Gastrocnemius medialis (tissue), 4 donors: ENCODE results near the gene ATP10A. TPM values are rescaled to one million over a fixed set of nuclear protein-coding genes. Genes with fewer than 3 reads are reported as not detected.

Source experiments
- ATAC-seq, 2 donors: fragments of 150-250 bp; one replicate each; pipeline ENCODE4 v1.9.1; 2016
- DNase-seq, 2 donors: peaks; one replicate each; pipeline ENCODE4 v3.0.0-alpha.2; 2019
- H3K27ac ChIP-seq, 4 donors: fragments of 200-600 bp; sonication (generic); 1 replicate in 1 of 4; 2 replicates in 3 of 4; pipeline ENCODE4 v1.5.1; 2016 to 2018; ENCODE audit warnings: mild to moderate bottlenecking in 2 of 4, moderate library complexity in 1 of 4
- H3K27me3 ChIP-seq, 3 donors: fragments of 200-600 bp; sonication (generic) in 2 of 3; 1 replicate in 1 of 3; 2 replicates in 2 of 3; pipeline versions ENCODE4 v1.5.1 to v1.6.0; 2016 to 2019; ENCODE audit warnings: mild to moderate bottlenecking in 1 of 3, moderate library complexity in 1 of 3
- H3K36me3 ChIP-seq, 2 donors: fragments of 200-600 bp; sonication (generic) in 1 of 2; one replicate each; pipeline ENCODE4 v1.5.1; 2017 to 2018
- H3K4me1 ChIP-seq, 2 donors: fragments of 200-600 bp; sonication (generic) in 1 of 2; one replicate each; pipeline ENCODE4 v1.5.1; 2016 to 2017; ENCODE audit warnings: mild to moderate bottlenecking in 2 of 2
- H3K4me3 ChIP-seq, 4 donors: fragments of 200-600 bp; sonication (generic) in 3 of 4; 1 replicate in 1 of 4; 2 replicates in 3 of 4; pipeline ENCODE4 v1.5.1; 2016 to 2019; ENCODE audit warnings: mild to moderate bottlenecking in 2 of 4
- H3K9me3 ChIP-seq, 3 donors: fragments of 200-600 bp; sonication (generic) in 2 of 3; 1 replicate in 1 of 3; 2 replicates in 2 of 3; pipeline ENCODE4 v1.5.1; 2016 to 2019
- POLR2A ChIP-seq, 2 donors: fragments of 450-650 bp; IDR thresholded peaks; one replicate each; pipeline ENCODE4 v1.6.1; 2017; ENCODE audit warnings: antibody characterized with exemption in 2 of 2, mild to moderate bottlenecking in 2 of 2, moderate library complexity in 2 of 2
- in situ Hi-C, 4 donors: fragments of 200-750 bp; cut with MboI; loops; one replicate each; pipeline versions ENCODE4 v1.15.0 to v1.8.0; 2017; ENCODE audit warnings: low sequenced_read_pairs in 4 of 4
- intact Hi-C: fragments of 100-400 bp; cut with DNase I; formaldehyde crosslinking; loops from one replicate; pipeline ENCODE4 v1.15.1; 2023; ENCODE audit warnings: low total_unique reads
- total RNA-seq, 4 donors: library from RNA; depleted of rRNA; stranded (reverse); fragments of >200 nt; gene quantifications; one replicate each; pipeline versions ENCODE4 v1.1.0 to v1.2.3, GENCODE V29; 2016
- TF ChIP-seq, protein P1 (sequence below), 5 experiments: fragments of 450-650 bp in 3 of 5; fragments of 200-600 bp in 2 of 5; sonication (generic) in 2 of 5; IDR thresholded peaks in 4 of 5; conservative IDR thresholded peaks in 1 of 5; 1 replicate in 4 of 5; 2 replicates in 1 of 5; pipeline ENCODE4 v1.5.1; 2016 to 2019; ENCODE audit warnings: antibody characterized with exemption in 5 of 5, mild to moderate bottlenecking in 3 of 5, moderate library complexity in 3 of 5

Gene ATP10A, protein sequence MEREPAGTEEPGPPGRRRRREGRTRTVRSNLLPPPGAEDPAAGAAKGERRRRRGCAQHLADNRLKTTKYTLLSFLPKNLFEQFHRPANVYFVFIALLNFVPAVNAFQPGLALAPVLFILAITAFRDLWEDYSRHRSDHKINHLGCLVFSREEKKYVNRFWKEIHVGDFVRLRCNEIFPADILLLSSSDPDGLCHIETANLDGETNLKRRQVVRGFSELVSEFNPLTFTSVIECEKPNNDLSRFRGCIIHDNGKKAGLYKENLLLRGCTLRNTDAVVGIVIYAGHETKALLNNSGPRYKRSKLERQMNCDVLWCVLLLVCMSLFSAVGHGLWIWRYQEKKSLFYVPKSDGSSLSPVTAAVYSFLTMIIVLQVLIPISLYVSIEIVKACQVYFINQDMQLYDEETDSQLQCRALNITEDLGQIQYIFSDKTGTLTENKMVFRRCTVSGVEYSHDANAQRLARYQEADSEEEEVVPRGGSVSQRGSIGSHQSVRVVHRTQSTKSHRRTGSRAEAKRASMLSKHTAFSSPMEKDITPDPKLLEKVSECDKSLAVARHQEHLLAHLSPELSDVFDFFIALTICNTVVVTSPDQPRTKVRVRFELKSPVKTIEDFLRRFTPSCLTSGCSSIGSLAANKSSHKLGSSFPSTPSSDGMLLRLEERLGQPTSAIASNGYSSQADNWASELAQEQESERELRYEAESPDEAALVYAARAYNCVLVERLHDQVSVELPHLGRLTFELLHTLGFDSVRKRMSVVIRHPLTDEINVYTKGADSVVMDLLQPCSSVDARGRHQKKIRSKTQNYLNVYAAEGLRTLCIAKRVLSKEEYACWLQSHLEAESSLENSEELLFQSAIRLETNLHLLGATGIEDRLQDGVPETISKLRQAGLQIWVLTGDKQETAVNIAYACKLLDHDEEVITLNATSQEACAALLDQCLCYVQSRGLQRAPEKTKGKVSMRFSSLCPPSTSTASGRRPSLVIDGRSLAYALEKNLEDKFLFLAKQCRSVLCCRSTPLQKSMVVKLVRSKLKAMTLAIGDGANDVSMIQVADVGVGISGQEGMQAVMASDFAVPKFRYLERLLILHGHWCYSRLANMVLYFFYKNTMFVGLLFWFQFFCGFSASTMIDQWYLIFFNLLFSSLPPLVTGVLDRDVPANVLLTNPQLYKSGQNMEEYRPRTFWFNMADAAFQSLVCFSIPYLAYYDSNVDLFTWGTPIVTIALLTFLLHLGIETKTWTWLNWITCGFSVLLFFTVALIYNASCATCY (N-terminal part only)
- under 1 TPM; 0.36 to 0.56 (median 0.47) TPM for total RNA-seq

DNA sequence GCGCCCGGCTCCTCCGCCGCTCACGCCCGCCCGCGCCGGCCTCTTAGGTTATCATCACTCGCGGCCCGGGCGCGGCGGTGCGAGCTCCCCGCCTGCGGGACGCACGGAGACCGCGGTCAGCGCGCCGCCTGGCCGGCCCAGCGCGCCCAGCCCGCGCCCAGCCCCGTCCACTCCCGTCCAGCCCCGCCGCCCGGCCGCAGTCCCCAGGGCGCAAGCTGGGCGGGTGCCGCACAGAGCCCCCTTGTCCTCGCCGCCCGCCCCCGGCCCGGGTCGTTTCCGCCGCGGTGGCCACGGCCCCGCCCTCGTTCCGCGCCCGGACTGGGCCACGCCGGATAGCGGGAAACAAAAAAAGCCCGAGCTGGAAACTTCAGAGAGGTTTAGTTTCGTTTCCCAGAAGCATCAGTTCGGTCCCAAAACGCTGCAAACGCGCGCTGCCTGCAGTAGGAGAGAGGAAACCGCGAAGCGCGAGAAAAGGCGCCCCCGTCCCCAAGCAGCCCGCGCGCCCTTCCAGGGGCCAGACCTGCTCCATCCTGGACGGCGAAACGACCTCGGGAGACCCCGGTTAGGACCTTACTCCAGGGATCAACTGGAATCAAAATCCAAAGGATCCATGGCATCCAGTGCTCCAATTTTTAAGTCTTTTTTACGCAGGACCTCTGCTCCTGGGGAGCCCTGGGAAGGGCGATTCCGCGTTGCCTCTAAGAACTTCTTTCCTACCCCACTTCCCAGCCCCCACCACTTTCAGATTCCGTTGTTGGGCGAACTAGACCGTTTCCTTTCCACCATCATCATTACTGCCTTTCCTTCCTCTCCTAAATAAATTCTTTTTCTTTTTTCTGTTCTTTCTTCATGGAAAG is at the start of gene ATP10A:
ATP10A (minus strand) TSS at position 217 of the 857 bp plus-strand sequence. CDS start 231 bp downstream, outside the sequence.
- DNase-seq (no peak), ATAC-seq (no peak)
- Histone ChIP-seq H3K9me3 (no peaks in the 10 kb centered on the region), H3K4me3 (peak within 1 kb of the TSS; percentile 53 to 70 (median 54)), H3K27ac (peak within 1 kb of the TSS in 1 of 4 donors; percentile 7), H3K36me3 (no peaks in the 10 kb centered on the region), H3K27me3 (peaks cover 0 to 17% (median 15%) of the 10 kb centered on the region in 3 donors), H3K4me1 (peaks cover 7 to 9% of the 10 kb centered on the region in 2 donors)
- no peak for TF ChIP-seq POLR2A (IDR thresholded peaks at IDR 0.05)
- TF ChIP-seq, protein P1, sequence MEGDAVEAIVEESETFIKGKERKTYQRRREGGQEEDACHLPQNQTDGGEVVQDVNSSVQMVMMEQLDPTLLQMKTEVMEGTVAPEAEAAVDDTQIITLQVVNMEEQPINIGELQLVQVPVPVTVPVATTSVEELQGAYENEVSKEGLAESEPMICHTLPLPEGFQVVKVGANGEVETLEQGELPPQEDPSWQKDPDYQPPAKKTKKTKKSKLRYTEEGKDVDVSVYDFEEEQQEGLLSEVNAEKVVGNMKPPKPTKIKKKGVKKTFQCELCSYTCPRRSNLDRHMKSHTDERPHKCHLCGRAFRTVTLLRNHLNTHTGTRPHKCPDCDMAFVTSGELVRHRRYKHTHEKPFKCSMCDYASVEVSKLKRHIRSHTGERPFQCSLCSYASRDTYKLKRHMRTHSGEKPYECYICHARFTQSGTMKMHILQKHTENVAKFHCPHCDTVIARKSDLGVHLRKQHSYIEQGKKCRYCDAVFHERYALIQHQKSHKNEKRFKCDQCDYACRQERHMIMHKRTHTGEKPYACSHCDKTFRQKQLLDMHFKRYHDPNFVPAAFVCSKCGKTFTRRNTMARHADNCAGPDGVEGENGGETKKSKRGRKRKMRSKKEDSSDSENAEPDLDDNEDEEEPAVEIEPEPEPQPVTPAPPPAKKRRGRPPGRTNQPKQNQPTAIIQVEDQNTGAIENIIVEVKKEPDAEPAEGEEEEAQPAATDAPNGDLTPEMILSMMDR (IDR thresholded peaks at IDR 0.05 in 4 of 5, conservative IDR thresholded peaks at IDR 0.05 in 1 of 5), result no peak
- in situ Hi-C loops (no loop called here), intact Hi-C loops (no loop called here)

DNA sequence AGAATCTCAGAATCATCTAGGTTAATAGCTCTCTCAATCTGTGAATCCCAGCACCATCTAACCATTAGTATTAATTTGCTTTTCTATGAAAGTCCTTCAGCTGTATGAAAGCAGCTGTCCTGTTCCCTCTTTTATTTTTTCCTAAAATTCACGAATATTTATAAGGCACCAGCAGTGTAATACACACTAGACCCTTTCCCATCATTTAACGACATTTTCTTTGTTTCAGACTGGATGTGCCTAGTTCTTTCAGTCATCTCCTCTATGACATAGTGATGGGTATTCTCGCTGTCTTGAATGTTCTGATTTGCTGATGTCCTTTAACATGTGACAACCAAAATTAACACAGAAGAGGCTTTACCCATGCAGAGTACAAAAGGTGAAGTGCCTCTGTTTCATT is 48.9 kb upstream of the ATP10A start:
- no peak for DNase-seq
- intact Hi-C loops, result no loop called here
- TF ChIP-seq, protein P1 (IDR thresholded peaks at IDR 0.05 in 4 of 5, conservative IDR thresholded peaks at IDR 0.05 in 1 of 5), result no peak
- TF ChIP-seq POLR2A (IDR thresholded peaks at IDR 0.05), result no peak

DNA sequence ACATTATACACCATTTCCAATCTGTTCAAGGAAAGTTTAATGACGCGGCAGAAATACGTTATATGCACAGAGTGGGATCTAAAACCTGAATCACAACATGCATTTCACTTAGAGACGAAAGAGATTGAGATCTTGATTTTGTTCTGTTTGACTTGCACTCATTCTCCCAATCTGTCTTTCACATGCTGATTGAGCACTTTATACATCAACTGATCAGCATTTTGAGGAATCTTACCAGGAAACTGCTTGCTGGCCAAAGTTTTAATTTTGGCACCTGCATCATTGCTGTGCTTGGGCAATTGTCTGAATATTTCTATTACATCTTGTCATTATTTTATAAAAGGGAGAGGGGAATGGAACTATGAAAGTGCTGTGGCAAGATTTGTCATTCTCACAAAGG is 47.7 kb upstream of the ATP10A start:
- in situ Hi-C loops, result no loop called here
- H3K4me3 ChIP-seq, result no peak overlapping the region
- intact Hi-C loops, result no loop called here
- H3K9me3 ChIP-seq, result no peaks in the 10 kb centered on the region
- no peak for TF ChIP-seq POLR2A (IDR thresholded peaks at IDR 0.05)
- TF ChIP-seq, protein P1 (IDR thresholded peaks at IDR 0.05 in 4 of 5, conservative IDR thresholded peaks at IDR 0.05 in 1 of 5), result no peak
- H3K27me3 ChIP-seq, result no peaks in the 10 kb centered on the region
- no peaks in the 10 kb centered on the region for H3K4me1 ChIP-seq
- H3K27ac ChIP-seq, result no peak overlapping the region
- ATAC-seq, result no peak
- H3K36me3 ChIP-seq, result no peaks in the 10 kb centered on the region
- DNase-seq, result no peak

More for the DNA sequence above, 48.9 kb upstream of the ATP10A start:
- in situ Hi-C loops, result no loop called here
- Histone ChIP-seq H3K36me3 (no peaks in the 10 kb centered on the region), H3K27me3 (no peaks in the 10 kb centered on the region), H3K27ac (no peak overlapping the region), H3K4me3 (no peak overlapping the region), H3K9me3 (no peaks in the 10 kb centered on the region), H3K4me1 (no peaks in the 10 kb centered on the region)
- no peak for ATAC-seq

DNA sequence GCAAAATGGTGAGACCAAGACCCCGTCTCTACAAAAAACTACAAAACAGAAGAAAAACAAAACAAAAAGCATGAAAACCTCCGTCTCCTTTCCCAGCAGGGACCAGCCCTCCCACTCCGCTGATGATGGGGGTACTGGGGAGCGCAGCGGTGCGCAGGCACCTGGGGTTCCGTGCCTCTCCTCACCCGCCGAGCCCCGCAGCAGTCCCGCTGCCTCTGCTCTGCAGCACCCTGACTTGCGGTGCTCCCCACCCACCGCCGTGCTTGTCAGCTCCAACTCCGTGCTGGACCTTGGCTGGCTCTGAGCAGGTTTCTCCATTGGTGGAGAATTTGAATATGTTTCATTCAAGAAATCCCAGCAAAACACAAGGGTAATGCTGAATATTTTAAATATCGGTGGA is 46.7 kb upstream of the ATP10A start:
- Histone ChIP-seq H3K27me3 (no peaks in the 10 kb centered on the region), H3K27ac (no peak overlapping the region), H3K9me3 (no peaks in the 10 kb centered on the region), H3K36me3 (no peaks in the 10 kb centered on the region), H3K4me3 (no peak overlapping the region), H3K4me1 (no peaks in the 10 kb centered on the region)
- intact Hi-C loops, result no loop called here
- DNase-seq (no peak), ATAC-seq (no peak)
- in situ Hi-C loops, result no loop called here
- no peak for TF ChIP-seq POLR2A (IDR thresholded peaks at IDR 0.05)
- TF ChIP-seq, protein P1 (IDR thresholded peaks at IDR 0.05 in 4 of 5, conservative IDR thresholded peaks at IDR 0.05 in 1 of 5), result no peak
